SK-N-SH treated with all-trans-retinoic acid at 6 μM for 48 hours (cell line): ENCODE data around the gene PDZD2.

Source experiments
- ARNTL ChIP-seq: fragments of 450-650 bp; formaldehyde crosslinking; IDR thresholded peaks from 2 replicates; pipeline ENCODE4 v1.5.0; 2020; ENCODE audit warnings: low read depth, mild to moderate bottlenecking, moderate library complexity, borderline replicate concordance
- BACH2 ChIP-seq: fragments of 250-450 bp; sonication (Bioruptor Pico); IDR thresholded peaks from 2 replicates; pipeline ENCODE4 v1.9.0; 2021; ENCODE audit warnings: mild to moderate bottlenecking, borderline replicate concordance
- CREB5 ChIP-seq: fragments of 250-450 bp; sonication (Bioruptor Pico); IDR thresholded peaks from 2 replicates; pipeline ENCODE4 v1.5.1; 2020; ENCODE audit warnings: low read depth, mild to moderate bottlenecking, moderate library complexity
- CSRNP3 ChIP-seq: fragments of 250-450 bp; sonication (Bioruptor Pico); IDR thresholded peaks from 2 replicates; pipeline ENCODE4 v1.5.1; 2021; ENCODE audit warnings: mild to moderate bottlenecking, moderate library complexity
- ISL1 ChIP-seq: fragments of 250-450 bp; sonication (Bioruptor Pico); IDR thresholded peaks from 2 replicates; pipeline ENCODE4 v2.1.2; 2022; ENCODE audit warnings: mild to moderate bottlenecking, moderate library complexity
- PATZ1 ChIP-seq: fragments of 250-450 bp; sonication (Bioruptor Pico); IDR thresholded peaks from 2 replicates; pipeline ENCODE4 v1.8.0; 2020; ENCODE audit warnings: mild to moderate bottlenecking, moderate library complexity, borderline replicate concordance
- PPARA ChIP-seq: fragments of 250-450 bp; sonication (Bioruptor Pico); IDR thresholded peaks from 2 replicates; pipeline ENCODE4 v1.5.0; 2020; ENCODE audit warnings: mild to moderate bottlenecking, borderline replicate concordance
- SNAI2 ChIP-seq: fragments of 250-450 bp; sonication (Bioruptor Pico); IDR thresholded peaks from 2 replicates; pipeline ENCODE4 v1.5.0; 2020; ENCODE audit warnings: mild to moderate bottlenecking, moderate library complexity
- TSHZ2 ChIP-seq: fragments of 250-450 bp; sonication (Bioruptor Pico); IDR thresholded peaks from 2 replicates; pipeline ENCODE4 v1.5.0; 2020; ENCODE audit warnings: mild to moderate bottlenecking, moderate library complexity
- ZC3H10 ChIP-seq: fragments of 250-450 bp; sonication (Bioruptor Pico); IDR thresholded peaks from 2 replicates; pipeline ENCODE4 v1.5.1; 2021; ENCODE audit warnings: mild to moderate bottlenecking, moderate library complexity
- ZFP30 ChIP-seq: fragments of 450-650 bp; formaldehyde crosslinking; IDR thresholded peaks from 2 replicates; pipeline ENCODE4 v1.5.0; 2022; ENCODE audit warnings: mild to moderate bottlenecking, moderate library complexity
- ZNF565 ChIP-seq: fragments of 450-650 bp; formaldehyde crosslinking; conservative IDR thresholded peaks from 2 replicates; pipeline ENCODE4 v1.5.0; 2020; ENCODE audit warnings: low read depth, mild to moderate bottlenecking, moderate library complexity
- ZNF70 ChIP-seq: fragments of 450-650 bp; formaldehyde crosslinking; IDR thresholded peaks from 2 replicates; pipeline ENCODE4 v1.5.0; 2020; ENCODE audit warnings: mild to moderate bottlenecking, moderate library complexity

- no peak for TF ChIP-seq TSHZ2 (CRISPR knock-in tag)
- TF ChIP-seq ZNF565 (CRISPR knock-in tag) = no peak
- no peak for TF ChIP-seq ARNTL (CRISPR knock-in tag)
- TF ChIP-seq ZFP30 (CRISPR knock-in tag) = no peak
- no peak for TF ChIP-seq PATZ1 (CRISPR knock-in tag)
- no peak for TF ChIP-seq ZC3H10 (CRISPR knock-in tag)
- no peak for TF ChIP-seq ISL1
- no peak for TF ChIP-seq SNAI2 (CRISPR knock-in tag)
- TF ChIP-seq ZNF70 = no peak
- no peak for TF ChIP-seq CREB5 (CRISPR knock-in tag)
- no peak for TF ChIP-seq PPARA (CRISPR knock-in tag)
- no peak for TF ChIP-seq BACH2
- TF ChIP-seq CSRNP3 = no peak
Observed at GRCh38 chr5:32144378-32145207, 505.7 kb downstream of the PDZD2 start.
